ENCODE data around the gene C1orf122.

DNA sequence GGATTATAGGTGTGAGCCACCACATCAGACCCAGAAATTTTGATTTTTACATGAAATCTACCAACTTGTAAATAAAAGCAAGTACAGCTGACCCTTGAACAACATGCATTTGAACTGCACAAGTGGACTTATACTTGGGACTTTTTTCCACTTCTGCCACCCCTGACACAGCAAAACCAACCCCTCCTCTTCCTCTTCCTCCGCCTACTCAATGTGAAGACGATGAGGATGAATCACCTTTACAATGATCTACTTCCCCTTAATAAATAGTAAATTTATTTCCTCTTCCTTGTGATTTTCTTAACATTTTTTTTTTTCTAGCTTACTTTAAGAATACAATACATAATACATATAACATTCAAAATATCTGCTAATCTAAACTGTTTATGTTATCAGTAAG is 17.9 kb downstream of the C1orf122 start:
- TF ChIP-seq, protein P1, sequence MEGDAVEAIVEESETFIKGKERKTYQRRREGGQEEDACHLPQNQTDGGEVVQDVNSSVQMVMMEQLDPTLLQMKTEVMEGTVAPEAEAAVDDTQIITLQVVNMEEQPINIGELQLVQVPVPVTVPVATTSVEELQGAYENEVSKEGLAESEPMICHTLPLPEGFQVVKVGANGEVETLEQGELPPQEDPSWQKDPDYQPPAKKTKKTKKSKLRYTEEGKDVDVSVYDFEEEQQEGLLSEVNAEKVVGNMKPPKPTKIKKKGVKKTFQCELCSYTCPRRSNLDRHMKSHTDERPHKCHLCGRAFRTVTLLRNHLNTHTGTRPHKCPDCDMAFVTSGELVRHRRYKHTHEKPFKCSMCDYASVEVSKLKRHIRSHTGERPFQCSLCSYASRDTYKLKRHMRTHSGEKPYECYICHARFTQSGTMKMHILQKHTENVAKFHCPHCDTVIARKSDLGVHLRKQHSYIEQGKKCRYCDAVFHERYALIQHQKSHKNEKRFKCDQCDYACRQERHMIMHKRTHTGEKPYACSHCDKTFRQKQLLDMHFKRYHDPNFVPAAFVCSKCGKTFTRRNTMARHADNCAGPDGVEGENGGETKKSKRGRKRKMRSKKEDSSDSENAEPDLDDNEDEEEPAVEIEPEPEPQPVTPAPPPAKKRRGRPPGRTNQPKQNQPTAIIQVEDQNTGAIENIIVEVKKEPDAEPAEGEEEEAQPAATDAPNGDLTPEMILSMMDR (IDR thresholded peaks at IDR 0.05), result no peak
- no peak for TF ChIP-seq POLR2A (IDR thresholded peaks at IDR 0.05)
- TF ChIP-seq POLR2AphosphoS5 (IDR thresholded peaks at IDR 0.05), result no peak
